Activated T-cell treated with anti-CD3 and anti-CD28 coated beads, Interleukin-2, amount 50 U/mL, for 4 hours (primary cell): ENCODE data around the gene SHPK. TPM values are rescaled to one million over a fixed set of nuclear protein-coding genes. Genes with fewer than 3 reads are reported as not detected.

Experiments used
- ATAC-seq, 2 donors: fragments of 200-7000 bp; cut with Tn5 transposase; one replicate each; pipeline ENCODE4 v1.10.0; 2021
- DNase-seq: peaks from one replicate; pipeline ENCODE4 v3.0.0-alpha.2; 2020
- H3K27me3 Mint-ChIP-seq: one replicate; pipeline ENCODE4 v1.8.0; 2021; ENCODE audit warnings: low read depth, mixed read lengths
- H3K36me3 Mint-ChIP-seq: one replicate; pipeline ENCODE4 v1.8.0; 2022; ENCODE audit warnings: mixed read lengths; ENCODE audit not compliant: insufficient read depth
- H3K4me1 Mint-ChIP-seq: one replicate; pipeline ENCODE4 v1.8.0; 2021; ENCODE audit warnings: low read depth, mixed read lengths
- H3K4me3 Mint-ChIP-seq: one replicate; pipeline ENCODE4 v1.8.0; 2021; ENCODE audit warnings: mild to moderate bottlenecking, moderate library complexity, mixed read lengths
- H3K9me3 Mint-ChIP-seq: one replicate; pipeline ENCODE4 v1.8.0; 2021; ENCODE audit warnings: mixed read lengths
- total RNA-seq, 3 donors: library from RNA; stranded (reverse); gene quantifications; one replicate each; pipeline ENCODE4 v1.2.1, GENCODE V29; 2021

SHPK gene
- total RNA-seq, 3 donors from 2014 or later = 9.1 to 14.7 (median 10.8) TPM

DNA sequence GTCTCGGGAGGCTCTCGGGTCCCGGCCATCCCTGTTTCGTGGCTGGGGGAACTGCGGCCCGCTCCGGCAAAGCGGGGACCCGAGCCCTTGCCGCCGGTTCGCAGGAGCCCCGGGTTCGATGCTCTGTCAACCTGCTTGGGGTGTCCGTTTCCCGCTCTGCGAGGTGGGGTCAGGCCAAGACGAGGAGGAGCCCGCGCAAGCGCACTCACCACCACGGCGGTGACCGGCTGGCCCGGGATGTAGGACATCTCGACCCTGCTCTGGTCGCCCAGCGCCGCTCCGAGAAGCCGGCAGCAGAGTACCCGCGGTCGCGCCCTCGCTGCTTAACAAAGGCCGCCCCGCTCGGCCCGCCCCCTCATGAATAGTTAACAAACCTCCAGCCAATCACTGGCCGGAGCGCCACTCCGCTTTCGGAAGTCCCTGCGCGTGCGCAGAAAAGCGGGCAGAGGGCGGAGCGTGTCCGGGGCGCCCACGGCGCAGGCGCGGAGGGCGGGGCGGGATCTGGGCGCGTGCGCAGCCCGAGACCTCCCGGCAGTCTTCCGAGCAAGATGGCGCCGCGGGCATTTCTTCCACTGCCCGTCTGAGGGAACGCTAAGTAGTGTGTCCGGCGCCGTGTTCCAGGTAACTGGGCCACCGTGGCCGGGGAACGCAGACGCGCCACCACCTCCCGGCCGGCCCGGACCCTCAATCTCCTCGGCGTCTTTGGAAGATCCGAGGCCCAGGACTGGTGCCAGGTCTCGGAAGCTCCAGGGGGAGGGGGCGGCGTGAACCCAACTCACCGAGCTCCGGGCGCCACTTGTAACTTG, 32.4 kb upstream of the SHPK start, which contains the start of the genes EMC6 and TAX1BP3:
Gene EMC6, plus strand, starts transcription at position 534 of the 806 bp plus-strand sequence. CDS start 335 bp downstream, outside the sequence.
Gene TAX1BP3, minus strand, starts transcription at position 300 of the 806 bp plus-strand sequence. Its CDS starts 52 bp downstream, at position 248.
- no peaks in the 10 kb centered on the region for H3K9me3 Mint-ChIP-seq
- DNase-seq = peak; percentile 98
- no peaks in the 10 kb centered on the region for H3K27me3 Mint-ChIP-seq
- ATAC-seq = peak; percentile 95
- H3K36me3 Mint-ChIP-seq = no peaks in the 10 kb centered on the region
- H3K4me3 Mint-ChIP-seq = peak within 1 kb of the TSS; percentile 94
- peaks cover 19% of the 10 kb centered on the region for H3K4me1 Mint-ChIP-seq

DNA sequence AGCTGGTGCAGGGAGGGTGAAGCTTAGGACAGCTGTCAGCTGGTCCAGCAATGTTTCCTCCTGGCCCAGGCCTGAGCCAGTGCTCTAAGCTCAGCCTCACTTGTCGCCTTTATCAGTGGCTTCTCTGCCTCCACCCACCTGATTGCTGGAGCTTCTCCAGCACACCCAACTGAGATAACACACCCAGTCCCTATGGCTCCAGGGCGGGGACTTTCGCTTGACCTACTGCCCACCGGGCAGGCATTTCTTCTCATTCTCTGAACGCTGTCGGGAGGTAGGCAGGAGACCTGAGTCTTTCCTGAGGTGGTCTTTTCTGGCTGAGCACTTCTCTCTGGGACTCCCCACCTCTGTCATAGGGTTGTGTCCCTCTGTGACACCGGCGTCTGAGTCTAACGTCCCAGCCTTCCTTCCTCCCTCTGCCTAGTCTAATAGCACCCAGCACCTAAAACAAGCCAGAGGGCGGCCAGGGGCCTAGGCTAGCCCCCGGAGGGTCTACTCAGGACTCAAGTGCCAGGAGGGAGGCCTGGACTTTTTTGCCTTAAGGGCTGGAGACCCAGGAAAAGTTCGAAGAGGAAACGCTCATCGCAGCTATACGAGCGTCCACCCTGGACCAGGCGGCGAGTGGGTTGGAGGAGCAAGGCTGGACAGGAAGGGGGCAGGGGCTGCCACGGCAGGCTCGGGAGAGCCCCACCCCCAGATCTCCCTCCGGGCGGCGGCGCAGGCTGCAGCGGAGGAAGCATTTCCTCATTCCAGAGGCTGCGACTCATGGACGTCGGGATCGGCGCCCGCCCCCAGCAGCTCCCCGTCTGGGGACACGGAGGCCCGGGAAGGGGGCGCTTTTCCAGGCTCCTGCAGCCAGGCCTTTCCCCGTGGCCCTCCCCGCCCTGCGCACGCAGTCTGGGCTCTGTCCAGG, 31.6 kb upstream of the SHPK start:
- DNase-seq (peak; percentile 10), ATAC-seq (peak; percentile 1 to 3)
- no peaks in the 10 kb centered on the region for H3K9me3 Mint-ChIP-seq

DNA sequence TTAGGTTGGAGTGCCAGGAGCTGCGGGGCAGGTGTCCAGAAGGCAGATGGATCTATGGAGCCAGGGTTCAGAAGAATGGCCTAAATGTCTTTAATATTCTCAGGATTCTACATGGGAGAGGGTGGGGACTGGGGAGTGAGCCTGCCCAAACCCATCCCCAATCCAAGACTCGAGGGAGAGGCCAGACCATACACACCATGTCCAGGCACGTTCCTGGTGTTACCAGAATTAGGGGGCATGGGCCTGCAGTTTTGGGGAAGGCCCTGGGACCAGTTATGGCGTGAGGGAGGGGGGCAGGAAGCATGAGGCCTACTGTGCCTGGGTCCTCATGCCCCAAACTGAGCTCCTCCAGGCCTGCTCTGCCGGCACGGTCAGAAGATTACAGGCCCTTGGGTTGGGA, 30.5 kb upstream of the SHPK start:
- peak overlapping the region; percentile 8 for H3K4me3 Mint-ChIP-seq
- H3K27me3 Mint-ChIP-seq = no peaks in the 10 kb centered on the region
- ATAC-seq (no peak), DNase-seq (no peak)
- H3K9me3 Mint-ChIP-seq = no peaks in the 10 kb centered on the region
- no peaks in the 10 kb centered on the region for H3K36me3 Mint-ChIP-seq
- peaks cover 19% of the 10 kb centered on the region for H3K4me1 Mint-ChIP-seq

More for the DNA sequence above, 31.6 kb upstream of the SHPK start:
- H3K4me3 Mint-ChIP-seq = peak overlapping the region; percentile 94
- H3K27me3 Mint-ChIP-seq = no peaks in the 10 kb centered on the region
- H3K36me3 Mint-ChIP-seq = no peaks in the 10 kb centered on the region
- H3K4me1 Mint-ChIP-seq = peaks cover 19% of the 10 kb centered on the region

DNA sequence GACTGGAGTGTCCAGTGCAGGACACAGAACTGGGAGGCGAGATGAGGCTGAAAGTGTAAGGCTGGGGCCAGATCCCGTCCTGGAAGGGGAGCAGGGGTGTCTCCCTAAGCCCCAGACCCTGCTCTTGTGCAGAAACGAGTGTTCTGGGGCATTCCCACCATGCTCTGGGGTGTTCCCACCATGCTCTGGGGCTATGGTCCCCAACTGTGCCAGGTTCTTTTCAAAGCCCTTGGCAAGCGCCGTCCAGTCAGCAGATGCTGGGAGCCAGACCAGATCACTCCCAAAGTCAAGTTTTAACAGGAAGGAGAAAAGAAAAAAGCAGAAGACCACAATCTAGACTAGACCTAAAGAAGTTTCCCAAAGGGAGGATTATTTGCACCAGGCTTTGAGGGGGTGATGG, 29.8 kb upstream of the SHPK start:
- no peak for DNase-seq
- Mint-ChIP-seq H3K4me1 (peaks cover 19% of the 10 kb centered on the region), H3K9me3 (no peaks in the 10 kb centered on the region), H3K27me3 (no peaks in the 10 kb centered on the region), H3K4me3 (no peak overlapping the region), H3K36me3 (no peaks in the 10 kb centered on the region)
- no peak for ATAC-seq

DNA sequence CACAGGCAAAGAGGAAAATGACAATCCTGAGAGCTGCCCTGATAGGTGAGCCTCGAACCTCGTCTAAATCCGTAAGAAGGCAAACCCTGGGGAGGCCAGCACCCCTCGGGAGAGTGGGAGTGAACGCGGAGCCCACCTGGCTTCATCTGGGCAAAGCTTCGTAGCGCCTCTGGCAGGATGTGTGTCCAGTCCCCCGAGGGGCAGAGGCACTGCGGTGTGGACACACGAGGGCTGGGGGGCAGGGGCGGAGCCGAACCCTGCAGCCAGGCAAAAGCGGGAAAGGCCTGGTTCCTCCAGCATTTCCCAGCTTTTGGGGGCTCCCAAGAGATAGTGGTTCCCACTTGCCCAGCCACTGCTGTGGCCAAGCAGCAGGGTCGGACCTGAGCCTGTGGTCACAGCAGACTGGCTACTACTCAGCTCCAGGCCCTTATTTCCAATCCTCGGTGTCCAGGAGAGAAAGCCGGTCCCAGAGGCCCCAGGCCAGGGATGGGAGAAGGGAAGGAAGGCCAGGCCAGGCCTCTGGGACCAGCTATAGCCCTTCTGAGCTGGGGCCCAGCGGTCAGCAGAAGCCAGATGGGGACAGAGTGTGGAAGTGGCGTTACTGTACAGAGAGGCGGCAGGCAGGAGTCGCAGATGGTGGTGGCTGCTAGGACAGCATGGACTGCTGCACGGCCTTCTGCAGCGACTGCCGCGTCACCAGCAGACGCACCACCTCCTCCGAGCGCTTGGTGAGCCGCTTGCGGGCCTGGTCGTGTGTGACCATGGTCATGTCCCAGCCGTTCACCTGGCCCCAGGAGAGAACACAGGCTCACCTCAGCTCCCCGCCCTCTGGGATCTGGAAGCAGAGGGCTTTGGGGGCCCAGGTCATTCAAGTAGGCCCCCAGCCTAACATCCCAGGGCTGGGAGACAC, 27.3 kb upstream of the SHPK start:
- ATAC-seq (no peak), DNase-seq (no peak)
- Mint-ChIP-seq H3K4me1 (peaks cover 13% of the 10 kb centered on the region), H3K9me3 (no peaks in the 10 kb centered on the region), H3K27me3 (no peaks in the 10 kb centered on the region), H3K4me3 (no peak overlapping the region), H3K36me3 (no peaks in the 10 kb centered on the region)

DNA sequence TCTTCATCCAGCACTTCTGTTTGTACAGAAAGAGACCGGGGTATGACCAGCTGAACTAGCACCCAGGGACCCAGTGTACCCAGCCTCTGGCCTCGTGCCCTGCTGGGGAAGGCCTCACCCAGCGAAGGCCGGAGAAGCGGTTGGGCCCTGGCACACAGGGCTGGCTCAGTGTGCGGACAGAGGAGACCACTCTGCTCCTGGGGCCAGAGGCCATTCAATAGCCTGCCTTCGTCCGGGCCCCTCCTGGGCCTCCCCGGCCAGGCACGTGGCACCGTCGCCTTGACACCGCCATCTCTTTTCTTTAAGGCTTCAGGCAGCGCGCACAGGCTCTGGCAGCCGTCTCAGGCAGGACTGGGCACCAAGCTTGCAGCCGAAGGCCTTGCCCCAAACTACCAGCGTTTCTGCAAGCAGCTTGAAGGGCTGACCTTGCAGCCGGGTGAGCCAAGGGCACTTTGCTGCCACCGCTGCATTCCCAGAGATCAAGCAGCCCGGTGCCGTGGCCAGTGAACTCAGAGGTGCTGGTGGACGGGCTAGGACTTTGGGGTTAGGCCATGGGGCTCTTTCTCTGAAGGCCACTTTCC, 24.4 kb upstream of the SHPK start:
- Mint-ChIP-seq H3K9me3 (no peaks in the 10 kb centered on the region), H3K27me3 (no peaks in the 10 kb centered on the region), H3K36me3 (no peaks in the 10 kb centered on the region), H3K4me3 (no peak overlapping the region), H3K4me1 (no peaks in the 10 kb centered on the region)
- DNase-seq (no peak), ATAC-seq (no peak)

DNA sequence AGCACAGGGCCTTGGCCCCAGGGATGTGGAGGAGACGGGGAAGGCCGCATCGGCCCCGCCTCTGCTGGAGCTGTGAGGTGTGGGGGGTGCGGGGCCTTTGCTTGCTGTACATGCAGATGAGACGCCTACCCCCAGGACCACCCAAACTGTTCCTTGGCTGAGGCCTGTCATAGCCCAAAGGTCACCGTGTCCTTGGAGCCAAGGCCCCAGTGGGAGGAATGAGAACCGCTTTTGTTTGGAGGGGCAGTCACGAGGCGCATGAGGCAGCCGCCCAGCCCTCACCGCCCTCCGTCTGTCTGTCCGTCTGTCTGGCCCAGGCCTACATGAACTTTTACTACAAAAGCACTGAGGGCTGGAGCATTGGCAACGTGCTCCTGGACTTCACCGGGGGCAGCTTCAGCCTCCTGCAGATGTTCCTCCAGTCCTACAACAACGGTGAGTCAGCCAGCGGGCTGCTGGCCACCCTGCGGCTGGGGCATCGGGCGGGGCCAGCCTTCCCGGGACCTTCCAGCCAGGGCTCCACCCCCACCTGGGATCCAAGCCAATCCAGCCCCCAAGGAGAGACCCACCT, 23.6 kb upstream of the SHPK start:
- H3K36me3 Mint-ChIP-seq = no peaks in the 10 kb centered on the region
- H3K4me1 Mint-ChIP-seq = no peaks in the 10 kb centered on the region
- ATAC-seq (no peak), DNase-seq (no peak)
- no peaks in the 10 kb centered on the region for H3K9me3 Mint-ChIP-seq
- H3K27me3 Mint-ChIP-seq = no peaks in the 10 kb centered on the region
- H3K4me3 Mint-ChIP-seq = no peak overlapping the region

DNA sequence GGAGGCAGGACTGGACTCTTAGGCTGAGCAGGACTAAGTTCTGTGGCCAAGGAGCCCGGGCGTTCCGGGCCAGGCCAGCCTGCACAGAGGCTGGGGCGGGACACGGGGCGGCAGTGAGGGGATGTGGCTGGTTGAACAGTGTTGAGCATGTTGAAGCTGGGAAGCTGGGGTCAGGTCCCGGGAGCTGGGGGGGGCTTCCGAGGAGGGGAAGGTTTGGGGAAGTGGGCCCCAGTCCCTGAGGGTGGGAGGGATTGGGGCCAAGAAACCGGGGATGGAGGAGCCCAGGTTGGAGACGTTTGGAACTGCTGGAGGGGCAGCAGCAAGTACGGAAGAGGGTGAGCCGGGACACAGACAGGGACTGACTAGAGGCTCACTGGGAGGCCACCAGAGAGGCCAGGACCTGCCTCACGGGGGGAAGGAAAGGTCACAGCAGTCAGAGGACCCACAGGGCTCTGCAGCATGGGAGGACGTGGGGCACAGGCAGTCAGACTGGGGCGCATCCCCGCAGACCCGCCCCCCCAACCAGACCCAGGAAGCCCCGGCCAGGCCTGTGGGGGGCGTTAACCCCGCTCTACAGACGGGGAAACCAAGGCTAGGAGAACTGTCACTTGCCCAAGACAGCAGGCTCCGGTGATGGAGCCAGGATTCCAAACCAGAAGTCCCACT, 22.9 kb upstream of the SHPK start:
- Mint-ChIP-seq H3K4me1 (no peaks in the 10 kb centered on the region), H3K36me3 (no peaks in the 10 kb centered on the region), H3K4me3 (no peak overlapping the region), H3K27me3 (no peaks in the 10 kb centered on the region), H3K9me3 (no peaks in the 10 kb centered on the region)
- DNase-seq = no peak
- ATAC-seq = no peak

DNA sequence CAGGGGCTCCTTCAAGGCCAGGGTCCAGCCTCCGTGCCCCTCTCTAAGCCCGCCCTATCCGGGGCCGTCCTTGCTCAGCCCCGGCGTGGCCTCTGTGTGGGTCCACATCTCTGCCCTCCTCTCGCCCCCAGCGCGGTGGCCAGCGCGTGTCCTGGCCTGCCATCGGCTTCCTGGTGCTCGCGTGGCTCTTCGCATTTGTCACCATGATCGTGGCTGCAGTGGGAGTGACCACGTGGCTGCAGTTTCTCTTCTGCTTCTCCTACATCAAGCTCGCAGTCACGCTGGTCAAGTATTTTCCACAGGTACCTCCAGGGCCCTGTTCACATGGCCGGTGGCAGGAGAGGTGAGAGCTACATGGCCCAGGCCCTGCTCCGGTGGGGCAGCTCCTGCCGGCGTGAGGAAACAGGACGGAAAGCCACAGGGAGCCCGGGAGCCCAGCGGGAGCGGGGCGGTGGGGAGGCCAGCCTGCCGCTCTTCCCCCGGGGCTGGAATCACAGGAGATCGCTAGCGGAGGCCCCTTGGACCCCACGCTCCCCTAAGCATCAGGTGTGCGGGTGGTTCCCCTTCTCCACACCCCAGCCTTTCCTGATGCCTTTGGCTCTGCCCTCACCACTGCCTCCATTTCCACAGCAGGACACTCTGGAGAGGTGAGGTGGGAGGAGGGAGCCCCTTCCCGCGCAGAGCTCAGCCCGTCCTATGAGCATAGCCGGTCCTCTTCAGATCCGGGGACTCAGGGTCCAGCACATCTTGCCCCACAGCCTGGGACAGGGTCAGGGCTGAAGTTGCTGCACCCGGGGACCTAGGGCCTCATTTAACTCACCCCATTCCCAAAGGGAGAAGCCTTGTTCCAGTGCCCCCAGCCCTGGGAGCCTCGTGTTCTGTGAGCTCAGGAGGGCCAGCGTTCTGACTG, 22.1 kb upstream of the SHPK start:
- no peaks in the 10 kb centered on the region for H3K9me3 Mint-ChIP-seq
- DNase-seq (no peak), ATAC-seq (no peak)
- no peaks in the 10 kb centered on the region for H3K27me3 Mint-ChIP-seq
- no peaks in the 10 kb centered on the region for H3K36me3 Mint-ChIP-seq
- no peak overlapping the region for H3K4me3 Mint-ChIP-seq
- no peaks in the 10 kb centered on the region for H3K4me1 Mint-ChIP-seq

DNA sequence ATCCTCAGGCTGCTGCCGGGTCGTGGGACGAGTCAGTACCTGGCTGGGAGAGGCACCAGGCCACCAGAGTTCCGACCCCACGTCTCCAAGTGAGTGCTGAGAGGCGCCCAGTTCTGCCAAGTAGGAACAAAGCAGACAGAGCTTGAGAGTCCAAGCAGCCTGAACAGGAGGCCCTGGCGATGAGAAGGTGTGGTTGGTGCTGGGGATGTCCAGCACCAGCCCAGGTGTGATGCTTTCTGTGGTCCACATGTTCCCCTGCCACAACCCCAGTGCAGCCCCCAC, 21.5 kb upstream of the SHPK start:
- Mint-ChIP-seq H3K27me3 (no peaks in the 10 kb centered on the region), H3K4me3 (no peak overlapping the region), H3K9me3 (no peaks in the 10 kb centered on the region), H3K4me1 (no peaks in the 10 kb centered on the region), H3K36me3 (no peaks in the 10 kb centered on the region)
- ATAC-seq (no peak), DNase-seq (no peak)

DNA sequence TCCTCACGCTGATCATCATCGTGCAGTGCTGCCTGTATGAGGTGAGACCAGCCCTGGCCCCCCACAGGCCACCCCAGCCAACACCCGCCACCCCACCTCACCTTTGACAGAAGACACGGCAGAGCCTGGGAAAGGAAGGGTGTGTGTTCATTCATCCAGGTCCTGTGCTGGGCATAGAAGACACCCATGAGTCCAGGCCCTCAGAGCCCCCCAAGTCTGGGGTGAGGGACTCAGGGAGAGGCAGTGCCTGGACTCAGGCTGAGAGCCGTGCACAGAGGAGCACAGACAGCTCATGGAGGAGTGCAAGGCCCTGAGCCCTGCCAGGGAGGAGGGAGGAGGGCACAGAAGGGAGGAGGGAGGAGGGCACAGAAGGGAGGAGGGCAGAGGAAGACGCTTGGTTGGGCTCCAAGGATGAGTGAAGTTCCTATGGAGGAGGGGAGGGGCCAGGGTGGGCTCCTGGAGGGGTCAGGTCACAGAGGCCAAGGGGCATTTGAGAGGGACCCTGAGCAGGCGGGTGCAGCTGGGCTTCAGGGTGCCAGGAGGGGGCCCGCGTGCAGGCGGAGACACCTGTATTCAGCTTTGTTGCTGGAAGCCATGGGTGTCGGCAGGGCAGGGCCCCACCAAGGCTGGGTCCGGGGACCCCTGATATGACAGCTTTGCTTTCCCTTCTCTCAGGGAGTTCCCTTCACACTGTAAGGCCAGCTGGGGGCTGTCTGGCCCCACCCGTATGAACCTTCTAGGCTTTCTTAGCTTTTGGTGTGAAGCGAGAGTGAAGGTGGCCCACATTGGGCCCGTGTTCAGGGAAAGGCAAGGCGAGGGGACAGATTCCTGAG, 20.9 kb upstream of the SHPK start:
- no peak for DNase-seq
- Mint-ChIP-seq H3K9me3 (no peaks in the 10 kb centered on the region), H3K4me3 (no peak overlapping the region), H3K36me3 (no peaks in the 10 kb centered on the region), H3K27me3 (no peaks in the 10 kb centered on the region), H3K4me1 (no peaks in the 10 kb centered on the region)
- no peak for ATAC-seq

DNA sequence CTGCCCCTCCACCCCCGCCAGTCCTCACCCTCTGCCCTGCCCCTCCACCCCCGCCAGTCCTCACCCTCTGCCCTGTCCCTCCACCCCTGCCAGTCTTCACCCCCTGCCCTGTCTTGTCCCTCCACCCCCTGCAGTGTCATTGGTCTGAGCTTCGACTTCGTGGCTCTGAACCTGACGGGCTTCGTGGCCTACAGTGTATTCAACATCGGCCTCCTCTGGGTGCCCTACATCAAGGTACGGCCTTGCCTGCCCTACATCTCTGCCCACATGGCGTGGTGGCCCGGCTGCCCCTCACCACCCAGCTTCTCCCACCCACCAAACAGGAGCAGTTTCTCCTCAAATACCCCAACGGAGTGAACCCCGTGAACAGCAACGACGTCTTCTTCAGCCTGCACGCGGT, 20.3 kb upstream of the SHPK start:
- no peak overlapping the region for H3K4me3 Mint-ChIP-seq
- H3K9me3 Mint-ChIP-seq = no peaks in the 10 kb centered on the region

More for the DNA sequence above, 20.3 kb upstream of the SHPK start:
- no peak for DNase-seq
- H3K4me1 Mint-ChIP-seq = no peaks in the 10 kb centered on the region
- no peak for ATAC-seq
- no peaks in the 10 kb centered on the region for H3K36me3 Mint-ChIP-seq
- H3K27me3 Mint-ChIP-seq = no peaks in the 10 kb centered on the region
